Caco-2 (cell line): ENCODE results near the gene GABRD. TPM values are rescaled to one million over a fixed set of nuclear protein-coding genes. Genes with fewer than 3 reads are reported as not detected.

ENCODE experiments used
- BruUV-seq: library from RNA; stranded (reverse); fragments of 400-500 nt; replicated peaks from 2 replicates; lab custom pipeline; 2021; lab: Mats Ljungman, UMichigan
- CTCF ChIA-PET: fragments of 300-600 bp; sonication (Branson Sonifier 250); formaldehyde crosslinking; loops from one replicate; lab custom pipeline; 2022; ENCODE audit warnings: antibody characterized with exemption; lab: Charles Lee
- POLR2A ChIA-PET: fragments of 300-600 bp; sonication (Branson Sonifier 250); formaldehyde crosslinking; loops from one replicate; lab custom pipeline; 2022; ENCODE audit warnings: antibody characterized with exemption; lab: Charles Lee
- DNase-seq, 2 experiments: peaks; one replicate each; pipeline versions ENCODE4 v3.0.0 to v3.0.0-alpha.2; 2020 to 2022
- H3K27me3 ChIP-seq: replicated peaks from 2 replicates; pipeline ENCODE4 v1.6.0; 2011; ENCODE audit warnings: low read length; ENCODE audit not compliant: control insufficient read depth, insufficient read depth
- H3K36me3 ChIP-seq: 2 replicates; pipeline ENCODE4 v1.5.1; 2011; ENCODE audit warnings: low read length; ENCODE audit not compliant: control insufficient read depth, insufficient read depth
- H3K4me1 ChIP-seq: fragments of 250-450 bp; sonication (Bioruptor Pico); 2 replicates; pipeline ENCODE4 v1.5.1; 2020; ENCODE audit warnings: mild to moderate bottlenecking
- H3K4me3 ChIP-seq: 2 replicates; pipeline ENCODE4 v1.5.1; 2011; ENCODE audit warnings: low read depth, mild to moderate bottlenecking, control low read depth, low read length
- H3K9me3 ChIP-seq: fragments of 250-450 bp; sonication (Bioruptor Pico); 2 replicates; pipeline ENCODE4 v1.5.1; 2020; ENCODE audit warnings: mild to moderate bottlenecking, moderate library complexity
- H3K27ac Mint-ChIP-seq: one replicate; pipeline ENCODE4 v1.8.0; 2022; ENCODE audit warnings: mixed read lengths; ENCODE audit not compliant: unreplicated experiment
- H3K27me3 Mint-ChIP-seq: one replicate; pipeline ENCODE4 v1.8.0; 2022; ENCODE audit warnings: mixed read lengths; ENCODE audit not compliant: insufficient read depth, unreplicated experiment
- H3K36me3 Mint-ChIP-seq: one replicate; pipeline ENCODE4 v1.8.0; 2022; ENCODE audit warnings: mild to moderate bottlenecking, mixed read lengths; ENCODE audit not compliant: insufficient read depth, unreplicated experiment
- H3K4me1 Mint-ChIP-seq: one replicate; pipeline ENCODE4 v1.8.0; 2022; ENCODE audit warnings: low read depth, mixed read lengths; ENCODE audit not compliant: unreplicated experiment
- H3K4me3 Mint-ChIP-seq: one replicate; pipeline ENCODE4 v1.8.0; 2022; ENCODE audit warnings: mild to moderate bottlenecking, moderate library complexity, mixed read lengths; ENCODE audit not compliant: unreplicated experiment
- H3K9me3 Mint-ChIP-seq: one replicate; pipeline ENCODE4 v1.8.0; 2022; ENCODE audit warnings: mixed read lengths; ENCODE audit not compliant: unreplicated experiment
- intact Hi-C: fragments of 100-400 bp; cut with micrococcal nuclease; formaldehyde crosslinking; loops from one replicate; pipeline ENCODE4 v1.10.0; 2022; ENCODE audit not compliant: unreplicated experiment
- total RNA-seq: library from RNA; stranded (reverse); gene quantifications from 2 replicates; pipeline ENCODE4 v1.2.3, GENCODE V29; 2022
- TF ChIP-seq, protein P1 (sequence below), 2 experiments: fragments of 200-600 bp in 1 of 2; IDR thresholded peaks; 1 replicate in 1 of 2; 2 replicates in 1 of 2; pipeline versions ENCODE4 v1.5.1 to v1.8.0; 2011 to 2022; ENCODE audit warnings: antibody characterized with exemption in 1 of 2, control low read depth in 1 of 2, inconsistent platforms in 1 of 2, low read depth in 1 of 2, low read length in 1 of 2, mild to moderate bottlenecking in 1 of 2, moderate library complexity in 1 of 2; ENCODE audit not compliant: insufficient read depth in 1 of 2, severe bottlenecking in 1 of 2, unreplicated experiment in 1 of 2

The GABRD gene
- total RNA-seq, 1 experiment from 2014 or later = 0.34 TPM

DNA sequence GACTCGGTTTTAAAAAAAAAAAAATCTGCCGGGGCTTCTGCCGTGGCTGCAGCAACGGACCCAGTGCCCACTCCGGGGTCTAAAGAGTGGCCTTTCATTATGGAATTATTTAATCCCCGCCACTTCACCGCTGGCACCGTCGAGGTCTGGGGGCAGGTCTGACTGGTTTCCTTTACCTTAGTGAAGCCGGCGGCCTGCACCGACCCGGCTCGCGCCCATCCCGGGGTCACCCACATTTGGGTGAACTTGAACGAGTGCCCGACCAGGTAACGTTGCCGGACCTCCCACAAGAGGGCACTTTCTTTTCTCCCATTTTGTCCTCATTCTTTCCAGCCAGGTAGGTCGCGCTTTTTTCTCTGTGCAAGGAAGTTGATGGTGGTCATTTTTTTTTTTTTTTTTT lies 35.4 kb downstream of the GABRD start:
- Mint-ChIP-seq H3K4me3 (no peak overlapping the region), H3K27ac (no peak overlapping the region), H3K9me3 (no peaks in the 10 kb centered on the region), H3K27me3 (no peaks in the 10 kb centered on the region), H3K36me3 (peaks cover 14% of the 10 kb centered on the region), H3K4me1 (peaks cover 6% of the 10 kb centered on the region)
- Histone ChIP-seq H3K36me3 (no peaks in the 10 kb centered on the region), H3K4me3 (no peak overlapping the region), H3K4me1 (no peaks in the 10 kb centered on the region; the same call in 1 of the 2 replicates), H3K27me3 (no peaks in the 10 kb centered on the region), H3K9me3 (no peaks in the 10 kb centered on the region)
- ChIA-PET CTCF (no interaction called here), POLR2A (no interaction called here)
- TF ChIP-seq, protein P1, sequence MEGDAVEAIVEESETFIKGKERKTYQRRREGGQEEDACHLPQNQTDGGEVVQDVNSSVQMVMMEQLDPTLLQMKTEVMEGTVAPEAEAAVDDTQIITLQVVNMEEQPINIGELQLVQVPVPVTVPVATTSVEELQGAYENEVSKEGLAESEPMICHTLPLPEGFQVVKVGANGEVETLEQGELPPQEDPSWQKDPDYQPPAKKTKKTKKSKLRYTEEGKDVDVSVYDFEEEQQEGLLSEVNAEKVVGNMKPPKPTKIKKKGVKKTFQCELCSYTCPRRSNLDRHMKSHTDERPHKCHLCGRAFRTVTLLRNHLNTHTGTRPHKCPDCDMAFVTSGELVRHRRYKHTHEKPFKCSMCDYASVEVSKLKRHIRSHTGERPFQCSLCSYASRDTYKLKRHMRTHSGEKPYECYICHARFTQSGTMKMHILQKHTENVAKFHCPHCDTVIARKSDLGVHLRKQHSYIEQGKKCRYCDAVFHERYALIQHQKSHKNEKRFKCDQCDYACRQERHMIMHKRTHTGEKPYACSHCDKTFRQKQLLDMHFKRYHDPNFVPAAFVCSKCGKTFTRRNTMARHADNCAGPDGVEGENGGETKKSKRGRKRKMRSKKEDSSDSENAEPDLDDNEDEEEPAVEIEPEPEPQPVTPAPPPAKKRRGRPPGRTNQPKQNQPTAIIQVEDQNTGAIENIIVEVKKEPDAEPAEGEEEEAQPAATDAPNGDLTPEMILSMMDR (IDR thresholded peaks at IDR 0.05; ENCODE audit: insufficient read depth in 1 of 2, low read depth in 1 of 2, low read length in 1 of 2, severe bottlenecking in 1 of 2, unreplicated experiment in 1 of 2) = no peak
- BruUV-seq = no TSS peak
- no peak for DNase-seq
- intact Hi-C loops = no loop called here

- no peaks in the 10 kb centered on the region for H3K9me3 Mint-ChIP-seq
- no peak for DNase-seq
- Histone ChIP-seq H3K36me3 (no peaks in the 10 kb centered on the region), H3K9me3 (no peaks in the 10 kb centered on the region), H3K4me3 (no peak overlapping the region), H3K27me3 (no peaks in the 10 kb centered on the region), H3K4me1 (no peaks in the 10 kb centered on the region; the same call in 1 of the 2 replicates)
- H3K36me3 Mint-ChIP-seq = peaks cover 11% of the 10 kb centered on the region
- BruUV-seq = no TSS peak
- intact Hi-C loops = no loop called here
- ChIA-PET POLR2A (no interaction called here), CTCF (no interaction called here)
- no peak overlapping the region for H3K27ac Mint-ChIP-seq
- TF ChIP-seq, protein P1 (IDR thresholded peaks at IDR 0.05; ENCODE audit: insufficient read depth in 1 of 2, low read depth in 1 of 2, low read length in 1 of 2, severe bottlenecking in 1 of 2, unreplicated experiment in 1 of 2) = no peak
- no peaks in the 10 kb centered on the region for H3K27me3 Mint-ChIP-seq
- H3K4me3 Mint-ChIP-seq = no peak overlapping the region
- H3K4me1 Mint-ChIP-seq = peaks cover 6% of the 10 kb centered on the region
Observed at GRCh38 chr1:2055911-2056575, 36.9 kb downstream of the GABRD start.

- no TSS peak for BruUV-seq
- intact Hi-C loops = no loop called here
- POLR2A ChIA-PET = no interaction called here
Observed at GRCh38 chr1:2056955-2057590, 37.9 kb downstream of the GABRD start.

More at GRCh38 chr1:2056955-2057590, 37.9 kb downstream of the GABRD start:
- TF ChIP-seq, protein P1 (IDR thresholded peaks at IDR 0.05; ENCODE audit: insufficient read depth in 1 of 2, low read depth in 1 of 2, low read length in 1 of 2, severe bottlenecking in 1 of 2, unreplicated experiment in 1 of 2) = no peak
- no peak for DNase-seq
- no peak overlapping the region for H3K4me3 ChIP-seq
- Mint-ChIP-seq H3K27ac (no peak overlapping the region), H3K4me1 (peaks cover 6% of the 10 kb centered on the region), H3K36me3 (peaks cover 16% of the 10 kb centered on the region), H3K4me3 (no peak overlapping the region), H3K9me3 (no peaks in the 10 kb centered on the region), H3K27me3 (no peaks in the 10 kb centered on the region)
- no peaks in the 10 kb centered on the region for H3K27me3 ChIP-seq
- CTCF ChIA-PET = no interaction called here
- no peaks in the 10 kb centered on the region; the same call in 1 of the 2 replicates for H3K4me1 ChIP-seq
- H3K9me3 ChIP-seq = no peaks in the 10 kb centered on the region
- H3K36me3 ChIP-seq = no peaks in the 10 kb centered on the region
